Measurements from ENCODE around the gene ANTXR2.

Gene ANTXR2

DNA sequence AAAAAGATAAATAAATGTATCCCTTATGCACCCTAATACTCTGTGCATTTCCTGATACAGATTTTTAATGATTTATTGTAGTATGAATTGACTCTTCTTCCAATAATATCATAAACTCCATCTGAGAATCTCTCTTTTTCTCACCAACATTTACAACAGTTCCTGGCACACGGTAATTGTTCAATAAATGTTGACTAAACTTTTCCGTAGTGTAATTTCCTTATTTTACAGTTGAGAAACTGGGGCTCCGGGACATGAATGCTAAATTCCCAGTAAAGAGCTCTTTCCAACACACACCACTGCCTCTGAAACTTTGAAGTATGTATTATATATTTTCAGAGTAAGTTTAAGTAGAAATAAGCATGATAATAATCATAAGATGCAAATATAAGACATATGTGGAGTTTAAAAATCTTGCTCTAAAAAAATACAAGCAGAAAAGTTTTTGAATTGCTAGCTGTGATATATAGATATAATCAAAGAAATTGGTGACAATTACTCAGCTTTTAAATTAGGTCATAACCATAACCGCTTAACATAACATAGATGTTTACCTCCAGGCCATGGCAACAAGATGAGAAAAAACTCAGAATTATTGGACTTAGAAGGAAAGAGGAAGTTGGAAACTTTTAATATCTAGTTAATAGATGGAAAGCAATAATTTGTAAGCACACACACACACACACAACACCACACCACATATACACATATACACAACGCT lies 28.2 kb upstream of the ANTXR2 start:
- CTCF ChIA-PET = interaction anchor here (0.7 to 0.8 kb wide), 2 partner anchors 94 to 164 kb away, joined by 3 read pairs; no protein-coding TSS in a partner anchor
- no peak overlapping the region for H3K27ac ChIP-seq
- POLR2A ChIA-PET (ENCODE audit: low non-redundant PET) = no interaction called here
- no peak for TF ChIP-seq CTCF (conservative IDR thresholded peaks at IDR 0.05; ENCODE audit: low read depth)
- DNase-seq (ENCODE audit: low spot score) = peak; percentile 31

DNA sequence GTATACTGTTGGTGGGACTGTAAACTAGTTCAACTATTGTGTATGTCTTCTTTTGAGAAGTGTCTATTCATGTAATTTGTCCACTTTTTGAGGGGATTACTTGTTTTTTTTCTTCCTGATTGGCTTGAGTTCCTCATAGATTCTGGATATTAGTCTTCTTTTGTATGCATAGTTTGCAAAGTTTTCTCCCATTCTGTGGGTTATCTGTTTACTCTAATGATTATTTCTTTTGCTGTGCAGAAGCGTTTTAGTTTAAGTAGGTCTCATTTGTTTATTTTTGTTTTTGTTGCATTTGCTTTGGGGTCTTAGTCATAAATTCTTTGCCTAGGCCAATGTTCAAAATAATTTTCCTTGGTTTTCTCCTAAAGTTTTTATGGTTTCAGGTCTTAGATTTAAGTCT lies 26.6 kb upstream of the ANTXR2 start:
- CTCF ChIA-PET = no interaction called here
- no peak for TF ChIP-seq CTCF (conservative IDR thresholded peaks at IDR 0.05; ENCODE audit: low read depth)
- H3K27ac ChIP-seq = no peak overlapping the region
- POLR2A ChIA-PET (ENCODE audit: low non-redundant PET) = no interaction called here
- no peak for DNase-seq (ENCODE audit: low spot score)

- POLR2A ChIA-PET (ENCODE audit: low non-redundant PET) = no interaction called here
- no peak for TF ChIP-seq CTCF (conservative IDR thresholded peaks at IDR 0.05; ENCODE audit: low read depth)
Observed at GRCh38 chr4:80098635-80099034, 25.6 kb upstream of the ANTXR2 start.

GRCh38 chr4:80097400-80098177 lies 24.6 kb upstream of the ANTXR2 start:
- H3K27ac ChIP-seq = peak overlapping the region; percentile 59
- no peak for DNase-seq (ENCODE audit: low spot score)
- ChIA-PET POLR2A (ENCODE audit: low non-redundant PET) (interaction anchor here (0.7 kb wide), 1 partner anchor 28 kb away, joined by 4 read pairs; no protein-coding TSS in a partner anchor), CTCF (interaction anchor here (0.6 kb wide), 1 partner anchor 11 kb away, joined by 4 read pairs; no protein-coding TSS in a partner anchor)
- TF ChIP-seq CTCF (conservative IDR thresholded peaks at IDR 0.05; ENCODE audit: low read depth) = no peak

More at GRCh38 chr4:80098635-80099034, 25.6 kb upstream of the ANTXR2 start:
- H3K27ac ChIP-seq = no peak overlapping the region; the same call in 1 of the 2 replicates
- DNase-seq (ENCODE audit: low spot score) = no peak
- CTCF ChIA-PET = interaction anchor here (0.6 kb wide), 1 partner anchor 10 kb away, joined by 4 read pairs; no protein-coding TSS in a partner anchor

GRCh38 chr4:80096175-80096850 lies 23.3 kb upstream of the ANTXR2 start:
- DNase-seq (ENCODE audit: low spot score) = no peak
- no peak overlapping the region for H3K27ac ChIP-seq
- ChIA-PET POLR2A (ENCODE audit: low non-redundant PET) (no interaction called here), CTCF (no interaction called here)
- no peak for TF ChIP-seq CTCF (conservative IDR thresholded peaks at IDR 0.05; ENCODE audit: low read depth)

GRCh38 chr4:80094191-80094590 lies 21.2 kb upstream of the ANTXR2 start:
- CTCF ChIA-PET = no interaction called here
- no peak for TF ChIP-seq CTCF (conservative IDR thresholded peaks at IDR 0.05; ENCODE audit: low read depth)
- no peak for DNase-seq (ENCODE audit: low spot score)
- POLR2A ChIA-PET (ENCODE audit: low non-redundant PET) = no interaction called here
- H3K27ac ChIP-seq = no peak overlapping the region
